ENCODE data around the gene MFNG. TPM values are rescaled to one million over a fixed set of nuclear protein-coding genes. Genes with fewer than 3 reads are reported as not detected.
A peak's percentile ranks its signal among the peaks of the same experiment; 100 is the strongest.

Gene MFNG
- total RNA-seq, 1 experiment from 2014 or later = 4.5 TPM

DNA sequence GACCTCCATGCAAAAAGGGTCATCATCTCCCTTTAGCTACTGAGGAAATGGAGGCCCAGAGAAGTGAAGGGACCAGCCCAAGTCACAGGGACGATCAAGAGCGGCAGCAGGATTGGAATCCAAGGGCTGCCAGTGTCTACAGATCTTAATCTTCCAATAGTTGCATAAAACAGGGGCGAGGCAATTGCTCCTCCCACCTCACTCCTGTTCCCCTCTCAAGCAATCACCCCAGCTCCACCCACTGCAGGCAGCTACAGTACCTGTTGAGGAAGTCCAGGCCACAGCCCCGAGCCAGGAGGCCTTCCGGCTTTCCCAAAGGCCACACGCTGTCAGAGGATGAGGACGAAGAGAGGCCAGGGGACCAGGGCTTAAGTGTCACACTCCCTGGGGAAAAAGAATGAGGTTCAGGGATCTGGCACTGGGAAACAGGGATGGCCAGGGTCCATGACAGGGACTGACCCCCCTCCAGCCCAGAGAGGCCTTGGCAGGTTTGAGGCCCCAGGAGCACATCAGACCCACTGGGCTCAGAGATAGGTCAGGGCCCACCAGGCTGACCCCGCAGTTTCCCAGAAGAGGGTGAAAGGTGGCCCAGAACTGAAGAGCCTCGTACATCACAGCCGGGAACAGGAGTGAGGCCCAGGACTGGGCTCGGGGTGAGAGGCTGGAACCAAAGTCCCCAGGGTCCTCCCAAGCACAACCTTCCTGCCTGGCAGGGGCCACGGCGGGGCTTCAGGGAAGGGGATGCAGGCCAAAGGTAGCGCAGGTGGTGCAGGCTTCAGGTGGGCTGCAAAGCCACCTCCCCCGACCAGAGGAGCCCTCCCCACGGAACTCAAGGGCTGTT lies 16.4 kb upstream of the MFNG start:
- ATAC-seq (no peak), DNase-seq (ENCODE audit: low read depth, low spot score) (no peak)
- Histone ChIP-seq H3K79me2 (ENCODE audit: insufficient read depth, low read length) (no peaks in the 10 kb centered on the region), H3K9ac (ENCODE audit: low read length) (peak overlapping the region; percentile 0; the same call in 1 of the 2 replicates), H3K36me3 (ENCODE audit: control insufficient read depth in 1 of 2, insufficient read depth in 2 of 2, low read length in 2 of 2) (peaks cover 10 to 40% of the 10 kb centered on the region in 2 experiments; a peak in 3 of 4 replicates), H3K9me2 (ENCODE audit: insufficient read depth) (no peaks in the 10 kb centered on the region), H3K4me1 (ENCODE audit: control insufficient read depth in 1 of 2, insufficient read depth in 2 of 2, low read length in 2 of 2) (peaks cover 48 to 69% of the 10 kb centered on the region in 2 experiments), H3K9me3 (ENCODE audit: control insufficient read depth in 1 of 2, insufficient read depth in 1 of 2, low read depth in 1 of 2, low read length in 2 of 2) (no peaks in the 10 kb centered on the region), H3K4me3 (replicated peaks in 1 of 2; ENCODE audit: low read depth in 1 of 2, low read length in 2 of 2) (peak overlapping the region in 1 of 2 experiments; percentile 2; a peak in 1 of 4 replicates), H4K20me1 (ENCODE audit: insufficient read depth) (no peaks in the 10 kb centered on the region), H3K27ac (ENCODE audit: low read depth, low read length) (peak overlapping the region; percentile 50; the same call in 1 of the 2 replicates), H3K4me2 (ENCODE audit: low read length) (peak overlapping the region; percentile 55), H2AFZ (ENCODE audit: low read depth, low read length, poor library complexity, severe bottlenecking) (no peak overlapping the region), H3K27me3 (ENCODE audit: insufficient read depth, low read length) (no peaks in the 10 kb centered on the region)
- no TSS peak for BruUV-seq (replicated peaks)
- CTCF ChIA-PET = no interaction called here
- RAD21 ChIA-PET (ENCODE audit: low non-redundant PET in 1 of 2, low total read pairs in 2 of 2, uncharacterized antibody in 2 of 2, unreplicated experiment in 2 of 2) = interaction anchor here in 1 of 2 experiments (0.6 kb wide), 1 partner anchor 10 kb away, joined by 4 read pairs; no protein-coding TSS in a partner anchor
- intact Hi-C loops (cut with micrococcal nuclease) = no loop called here
- POLR2A ChIA-PET = no interaction called here
- TF ChIP-seq SRF (IDR thresholded peaks at IDR 0.05; ENCODE audit: low read depth) = no peak
- TF ChIP-seq RAD21 (IDR thresholded peaks at IDR 0.05; ENCODE audit: low read depth) = no peak
- TF ChIP-seq ELF1 (IDR thresholded peaks at IDR 0.05; ENCODE audit: borderline replicate concordance, low read depth) = no peak
- TF ChIP-seq, protein P1, sequence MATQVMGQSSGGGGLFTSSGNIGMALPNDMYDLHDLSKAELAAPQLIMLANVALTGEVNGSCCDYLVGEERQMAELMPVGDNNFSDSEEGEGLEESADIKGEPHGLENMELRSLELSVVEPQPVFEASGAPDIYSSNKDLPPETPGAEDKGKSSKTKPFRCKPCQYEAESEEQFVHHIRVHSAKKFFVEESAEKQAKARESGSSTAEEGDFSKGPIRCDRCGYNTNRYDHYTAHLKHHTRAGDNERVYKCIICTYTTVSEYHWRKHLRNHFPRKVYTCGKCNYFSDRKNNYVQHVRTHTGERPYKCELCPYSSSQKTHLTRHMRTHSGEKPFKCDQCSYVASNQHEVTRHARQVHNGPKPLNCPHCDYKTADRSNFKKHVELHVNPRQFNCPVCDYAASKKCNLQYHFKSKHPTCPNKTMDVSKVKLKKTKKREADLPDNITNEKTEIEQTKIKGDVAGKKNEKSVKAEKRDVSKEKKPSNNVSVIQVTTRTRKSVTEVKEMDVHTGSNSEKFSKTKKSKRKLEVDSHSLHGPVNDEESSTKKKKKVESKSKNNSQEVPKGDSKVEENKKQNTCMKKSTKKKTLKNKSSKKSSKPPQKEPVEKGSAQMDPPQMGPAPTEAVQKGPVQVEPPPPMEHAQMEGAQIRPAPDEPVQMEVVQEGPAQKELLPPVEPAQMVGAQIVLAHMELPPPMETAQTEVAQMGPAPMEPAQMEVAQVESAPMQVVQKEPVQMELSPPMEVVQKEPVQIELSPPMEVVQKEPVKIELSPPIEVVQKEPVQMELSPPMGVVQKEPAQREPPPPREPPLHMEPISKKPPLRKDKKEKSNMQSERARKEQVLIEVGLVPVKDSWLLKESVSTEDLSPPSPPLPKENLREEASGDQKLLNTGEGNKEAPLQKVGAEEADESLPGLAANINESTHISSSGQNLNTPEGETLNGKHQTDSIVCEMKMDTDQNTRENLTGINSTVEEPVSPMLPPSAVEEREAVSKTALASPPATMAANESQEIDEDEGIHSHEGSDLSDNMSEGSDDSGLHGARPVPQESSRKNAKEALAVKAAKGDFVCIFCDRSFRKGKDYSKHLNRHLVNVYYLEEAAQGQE (IDR thresholded peaks at IDR 0.05; ENCODE audit: low read depth) = no peak
- no peak for TF ChIP-seq ZFX (IDR thresholded peaks at IDR 0.05)
- TF ChIP-seq ZNF274 (IDR thresholded peaks at IDR 0.05; ENCODE audit: low read depth, low read length) = no peak
- TF ChIP-seq EGR1 (IDR thresholded peaks at IDR 0.05; ENCODE audit: low read depth) = no peak
- TF ChIP-seq TCF7L2 (IDR thresholded peaks at IDR 0.05; ENCODE audit: borderline replicate concordance, extremely low read depth, insufficient read depth, insufficient read length) = no peak
- no peak for TF ChIP-seq YY1 (IDR thresholded peaks at IDR 0.05; ENCODE audit: extremely low read depth, insufficient replicate concordance, low read depth, low read length)
- TF ChIP-seq, protein P2, sequence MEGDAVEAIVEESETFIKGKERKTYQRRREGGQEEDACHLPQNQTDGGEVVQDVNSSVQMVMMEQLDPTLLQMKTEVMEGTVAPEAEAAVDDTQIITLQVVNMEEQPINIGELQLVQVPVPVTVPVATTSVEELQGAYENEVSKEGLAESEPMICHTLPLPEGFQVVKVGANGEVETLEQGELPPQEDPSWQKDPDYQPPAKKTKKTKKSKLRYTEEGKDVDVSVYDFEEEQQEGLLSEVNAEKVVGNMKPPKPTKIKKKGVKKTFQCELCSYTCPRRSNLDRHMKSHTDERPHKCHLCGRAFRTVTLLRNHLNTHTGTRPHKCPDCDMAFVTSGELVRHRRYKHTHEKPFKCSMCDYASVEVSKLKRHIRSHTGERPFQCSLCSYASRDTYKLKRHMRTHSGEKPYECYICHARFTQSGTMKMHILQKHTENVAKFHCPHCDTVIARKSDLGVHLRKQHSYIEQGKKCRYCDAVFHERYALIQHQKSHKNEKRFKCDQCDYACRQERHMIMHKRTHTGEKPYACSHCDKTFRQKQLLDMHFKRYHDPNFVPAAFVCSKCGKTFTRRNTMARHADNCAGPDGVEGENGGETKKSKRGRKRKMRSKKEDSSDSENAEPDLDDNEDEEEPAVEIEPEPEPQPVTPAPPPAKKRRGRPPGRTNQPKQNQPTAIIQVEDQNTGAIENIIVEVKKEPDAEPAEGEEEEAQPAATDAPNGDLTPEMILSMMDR (IDR thresholded peaks at IDR 0.05 in 2 of 3, conservative IDR thresholded peaks at IDR 0.05 in 1 of 3; ENCODE audit: borderline replicate concordance in 1 of 3, insufficient read depth in 1 of 3, low read depth in 2 of 3, low read length in 2 of 3) = no peak
- TF ChIP-seq EZH2 (IDR thresholded peaks at IDR 0.05) = no peak
- TF ChIP-seq, protein P3, sequence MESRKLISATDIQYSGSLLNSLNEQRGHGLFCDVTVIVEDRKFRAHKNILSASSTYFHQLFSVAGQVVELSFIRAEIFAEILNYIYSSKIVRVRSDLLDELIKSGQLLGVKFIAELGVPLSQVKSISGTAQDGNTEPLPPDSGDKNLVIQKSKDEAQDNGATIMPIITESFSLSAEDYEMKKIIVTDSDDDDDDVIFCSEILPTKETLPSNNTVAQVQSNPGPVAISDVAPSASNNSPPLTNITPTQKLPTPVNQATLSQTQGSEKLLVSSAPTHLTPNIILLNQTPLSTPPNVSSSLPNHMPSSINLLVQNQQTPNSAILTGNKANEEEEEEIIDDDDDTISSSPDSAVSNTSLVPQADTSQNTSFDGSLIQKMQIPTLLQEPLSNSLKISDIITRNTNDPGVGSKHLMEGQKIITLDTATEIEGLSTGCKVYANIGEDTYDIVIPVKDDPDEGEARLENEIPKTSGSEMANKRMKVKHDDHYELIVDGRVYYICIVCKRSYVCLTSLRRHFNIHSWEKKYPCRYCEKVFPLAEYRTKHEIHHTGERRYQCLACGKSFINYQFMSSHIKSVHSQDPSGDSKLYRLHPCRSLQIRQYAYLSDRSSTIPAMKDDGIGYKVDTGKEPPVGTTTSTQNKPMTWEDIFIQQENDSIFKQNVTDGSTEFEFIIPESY (IDR thresholded peaks at IDR 0.05; ENCODE audit: extremely low read depth, insufficient replicate concordance, low read length) = no peak
- no peak for TF ChIP-seq SP1 (IDR thresholded peaks at IDR 0.05; ENCODE audit: low read depth)
- TF ChIP-seq SIN3A (IDR thresholded peaks at IDR 0.05; ENCODE audit: low read depth) = no peak
- TF ChIP-seq EZH2phosphoT487 (IDR thresholded peaks at IDR 0.05; ENCODE audit: borderline replicate concordance) = no peak
- TF ChIP-seq, protein P4, sequence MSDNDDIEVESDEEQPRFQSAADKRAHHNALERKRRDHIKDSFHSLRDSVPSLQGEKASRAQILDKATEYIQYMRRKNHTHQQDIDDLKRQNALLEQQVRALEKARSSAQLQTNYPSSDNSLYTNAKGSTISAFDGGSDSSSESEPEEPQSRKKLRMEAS (IDR thresholded peaks at IDR 0.05) = no peak
- no peak for TF ChIP-seq CEBPB (IDR thresholded peaks at IDR 0.05; ENCODE audit: low read depth)
- TF ChIP-seq FOSL1 (IDR thresholded peaks at IDR 0.05; ENCODE audit: low read depth) = no peak
- no peak for TF ChIP-seq POLR2A (IDR thresholded peaks at IDR 0.05; ENCODE audit: borderline replicate concordance, extremely low read depth, insufficient read depth, insufficient read length)

Measured in HCT116 (cell line).